ENCODE results near the gene TAF8.
A peak's percentile ranks its signal among the peaks of the same experiment; 100 is the strongest.

The TAF8 gene

DNA sequence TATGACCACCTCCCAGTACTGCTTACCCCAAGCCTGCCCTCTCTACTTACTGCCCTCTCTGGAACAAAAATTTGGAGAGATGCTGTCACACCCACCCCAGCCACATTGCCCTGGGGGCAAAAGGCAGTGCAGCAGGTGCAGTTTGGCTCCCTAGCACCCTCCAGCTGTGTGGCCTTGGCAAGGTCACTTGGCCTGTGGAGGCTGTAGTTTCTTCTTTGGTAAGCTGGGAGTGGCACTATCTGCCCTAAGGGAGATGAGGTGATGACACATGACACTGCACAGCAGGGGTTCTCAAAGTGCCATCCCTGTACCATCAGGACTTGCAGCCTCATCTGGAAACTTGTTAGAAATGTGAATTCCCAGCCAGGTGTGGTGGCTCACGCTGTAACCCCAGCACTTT is 44.8 kb downstream of the TAF8 start:
- DNase-seq (ENCODE audit: low read depth in 3 of 3, low spot score in 1 of 3): no peak

GRCh38 chr6:42095776-42096541 is 45.6 kb downstream of the TAF8 start:
- no peak for DNase-seq (ENCODE audit: low read depth in 3 of 3, low spot score in 1 of 3)

DNA sequence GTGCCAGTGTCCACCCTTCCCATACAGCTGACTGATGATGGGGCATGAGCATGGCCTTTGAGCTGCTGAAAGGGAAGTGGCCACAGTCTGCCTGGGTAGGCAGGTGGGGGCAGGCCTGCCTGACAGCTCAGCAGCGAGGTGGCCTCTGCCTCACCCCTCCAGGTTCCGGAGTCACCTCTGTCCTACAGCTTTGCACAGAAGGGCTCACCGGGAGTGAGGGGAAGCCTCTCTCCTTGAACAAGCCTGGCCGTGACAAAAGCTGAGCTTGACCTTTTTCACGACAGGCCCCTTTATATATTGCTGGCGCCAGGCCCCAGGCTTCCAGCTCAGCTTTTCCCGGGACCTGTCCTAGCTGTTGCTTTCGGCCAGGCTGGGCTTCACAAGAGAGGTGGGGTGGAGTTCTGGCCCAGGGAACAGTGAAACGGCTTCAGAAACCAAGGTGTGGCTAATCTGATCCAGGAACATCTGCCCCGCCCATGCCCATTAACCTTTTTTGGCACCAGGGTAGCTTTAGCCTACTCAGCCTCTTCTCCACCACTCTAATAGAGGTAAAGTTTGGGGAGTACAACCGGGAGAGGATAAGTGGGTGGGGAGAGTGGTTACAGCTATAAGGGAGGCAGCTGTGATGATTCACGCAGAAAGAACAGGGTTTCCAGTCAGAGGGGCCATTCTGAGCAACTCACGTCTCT is 49.2 kb downstream of the TAF8 start:
- no peak for DNase-seq (ENCODE audit: low read depth in 3 of 3, low spot score in 1 of 3)

- DNase-seq (ENCODE audit: low read depth in 3 of 3, low spot score in 1 of 3): no peak
Measured at GRCh38 chr6:42100029-42100901, 49.9 kb downstream of the TAF8 start.

DNA sequence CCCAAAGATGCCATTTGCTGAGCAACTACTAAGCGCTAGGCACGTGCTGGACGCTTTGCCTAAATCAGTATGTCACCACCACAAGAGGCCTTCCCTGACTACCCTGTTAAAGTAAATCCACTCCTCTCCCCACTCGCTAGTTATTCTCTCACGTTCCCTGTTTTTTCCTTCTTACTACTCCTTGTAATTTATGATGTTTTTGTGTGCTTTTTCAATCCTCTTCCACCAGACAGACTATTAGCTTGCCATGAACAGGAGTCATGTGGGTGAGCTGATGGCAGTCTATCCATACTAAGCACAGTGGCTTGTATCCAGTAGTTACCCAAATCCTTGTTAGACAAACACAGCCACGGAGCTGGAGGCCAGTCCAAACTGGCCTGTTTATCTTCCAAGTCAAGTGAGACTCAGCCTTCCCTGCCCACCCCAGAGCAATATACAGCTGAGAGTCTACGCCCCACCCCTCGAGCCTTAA is 50.9 kb downstream of the TAF8 start:
- no peak for DNase-seq (ENCODE audit: low read depth in 3 of 3, low spot score in 1 of 3)

- DNase-seq (ENCODE audit: low read depth in 3 of 3, low spot score in 1 of 3): no peak
Measured at GRCh38 chr6:42103216-42103615, 52.9 kb downstream of the TAF8 start.

- no peak for DNase-seq (ENCODE audit: low read depth in 3 of 3, low spot score in 1 of 3)
Measured at GRCh38 chr6:42103753-42104094, 53.4 kb downstream of the TAF8 start.

DNA sequence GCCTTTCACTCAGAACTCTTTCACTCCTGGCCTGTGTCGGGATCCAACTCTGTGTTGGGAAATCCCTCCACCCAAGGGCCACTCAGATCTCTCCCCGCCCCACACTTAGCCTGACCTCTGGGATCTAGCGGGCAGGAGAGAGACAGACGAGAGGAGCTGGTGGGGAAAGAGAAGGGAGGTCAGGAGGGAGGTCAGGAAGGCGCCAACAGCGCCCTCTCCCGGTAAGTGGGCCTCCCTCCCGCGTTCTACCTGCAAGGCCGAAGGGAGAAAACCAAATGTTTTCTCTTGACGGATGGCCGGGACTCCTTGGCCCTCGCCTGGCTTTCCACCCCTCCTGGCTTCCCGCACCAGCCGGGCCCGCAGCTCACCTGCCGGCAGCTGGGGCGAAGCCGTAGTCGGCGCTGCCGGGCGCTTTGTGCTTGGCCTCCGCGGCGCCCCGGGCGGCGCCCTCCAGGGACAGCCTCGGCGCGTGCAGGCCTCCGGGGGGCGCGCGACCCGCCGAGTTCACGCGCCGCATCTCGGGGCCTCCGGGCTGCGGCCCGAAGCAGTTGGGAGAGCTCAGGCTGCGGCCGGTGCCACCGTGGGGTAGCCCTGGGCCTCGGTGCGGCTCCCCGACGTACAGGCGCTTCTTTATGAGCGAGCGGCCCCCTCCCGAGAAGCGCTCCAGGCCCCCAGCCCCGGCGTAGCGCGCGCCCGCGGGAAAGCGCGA is 53.9 kb downstream of the TAF8 start:
- DNase-seq (ENCODE audit: low read depth in 3 of 3, low spot score in 1 of 3): peak; percentile 13 to 69 (median 38)

- DNase-seq (ENCODE audit: low read depth in 3 of 3, low spot score in 1 of 3): no peak
Measured at GRCh38 chr6:42104804-42105125, 54.4 kb downstream of the TAF8 start.

GRCh38 chr6:42105156-42105648 is 54.9 kb downstream of the TAF8 start:
- no peak for DNase-seq (ENCODE audit: low read depth in 3 of 3, low spot score in 1 of 3)

GRCh38 chr6:42105709-42106108 is 55.4 kb downstream of the TAF8 start:
- DNase-seq (ENCODE audit: low read depth in 3 of 3, low spot score in 1 of 3): no peak

DNA sequence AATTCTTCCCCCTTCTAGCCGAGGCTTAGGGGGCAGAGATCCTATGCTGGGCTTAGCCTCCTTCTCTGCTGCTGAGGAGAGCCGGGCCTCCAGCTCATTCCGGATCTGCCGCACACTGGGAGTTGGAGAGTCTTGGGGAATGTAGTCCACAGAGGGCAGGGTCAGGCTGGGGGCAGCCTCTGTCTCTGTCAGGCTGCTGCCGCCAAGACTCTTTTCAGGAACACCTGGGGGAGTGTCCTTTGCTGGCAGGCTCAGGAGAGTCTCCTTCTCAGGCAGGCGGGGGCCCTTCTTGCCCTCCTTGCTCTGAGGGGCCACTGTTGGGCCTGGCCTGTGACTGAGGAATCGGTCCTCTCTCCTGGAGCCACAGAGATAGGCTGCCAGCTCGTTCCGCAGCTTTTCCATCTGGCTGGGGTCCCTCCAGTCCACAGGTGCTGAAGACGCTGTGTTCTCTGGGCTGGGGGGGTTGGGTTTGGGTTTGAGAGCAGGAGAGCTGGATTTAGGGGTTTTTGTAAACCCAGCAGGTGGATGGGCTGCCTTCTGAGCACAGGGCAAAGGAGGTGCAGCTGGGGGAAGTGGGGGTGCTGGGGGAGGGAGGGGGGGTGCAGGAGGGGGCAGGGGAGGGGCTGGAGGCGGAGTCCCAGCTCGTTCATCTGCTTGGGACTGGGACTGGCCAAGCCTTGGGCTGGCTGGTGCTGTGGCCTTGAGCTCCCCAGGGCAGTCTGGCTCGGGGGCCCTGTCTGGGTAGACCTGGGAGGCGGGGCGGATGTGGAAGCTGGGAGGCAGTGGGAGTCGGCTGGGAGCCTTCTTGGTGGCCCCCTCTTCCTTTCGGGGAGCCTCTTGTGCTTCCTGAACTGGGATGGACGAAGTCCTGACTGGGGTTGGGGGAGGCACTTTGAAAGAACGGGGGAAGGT is 56.0 kb downstream of the TAF8 start:
- DNase-seq (ENCODE audit: low read depth in 3 of 3, low spot score in 1 of 3): no peak

DNA sequence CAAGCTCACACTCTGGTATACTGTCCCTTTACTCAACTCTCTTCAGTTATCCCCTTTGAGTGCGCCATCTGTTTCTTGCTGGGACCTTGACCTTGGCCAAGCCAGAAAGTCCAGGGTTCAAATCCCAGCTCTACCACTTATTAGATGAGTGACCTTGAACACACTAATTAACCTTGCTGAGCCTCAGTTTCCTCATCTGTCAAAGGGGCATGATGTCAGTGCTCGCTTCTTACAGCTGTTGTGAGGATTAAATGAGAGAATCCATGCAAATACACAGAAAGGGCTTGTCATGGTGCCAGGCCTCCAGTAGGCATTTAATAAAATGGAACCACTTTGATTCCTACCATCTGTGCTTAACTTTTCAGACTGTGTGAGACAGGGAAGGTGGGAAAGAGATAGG is 57.7 kb downstream of the TAF8 start:
- DNase-seq (ENCODE audit: low read depth in 3 of 3, low spot score in 1 of 3): no peak

GRCh38 chr6:42110683-42111082 is 60.4 kb downstream of the TAF8 start:
- no peak for DNase-seq (ENCODE audit: low read depth in 3 of 3, low spot score in 1 of 3)

DNA sequence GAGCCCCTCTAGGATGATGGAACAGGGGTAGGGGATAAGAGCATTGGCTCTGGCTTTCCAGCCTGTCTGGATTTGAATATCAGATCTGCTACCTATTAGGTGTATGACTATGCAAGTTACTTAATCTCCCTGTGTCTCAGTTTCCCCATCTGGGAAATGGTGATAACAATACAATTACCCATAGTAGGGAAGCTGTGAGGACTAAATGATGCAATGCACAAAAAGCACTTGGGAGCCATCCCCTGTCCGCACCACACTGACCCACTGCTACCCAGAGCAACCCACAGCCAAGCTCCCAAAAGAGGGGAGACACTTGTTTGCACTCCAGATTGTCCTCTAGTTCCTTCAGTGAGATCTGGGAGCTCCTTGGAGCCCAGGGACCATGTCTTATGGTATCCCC is 62.0 kb downstream of the TAF8 start:
- DNase-seq (ENCODE audit: low read depth in 3 of 3, low spot score in 1 of 3): no peak

DNA sequence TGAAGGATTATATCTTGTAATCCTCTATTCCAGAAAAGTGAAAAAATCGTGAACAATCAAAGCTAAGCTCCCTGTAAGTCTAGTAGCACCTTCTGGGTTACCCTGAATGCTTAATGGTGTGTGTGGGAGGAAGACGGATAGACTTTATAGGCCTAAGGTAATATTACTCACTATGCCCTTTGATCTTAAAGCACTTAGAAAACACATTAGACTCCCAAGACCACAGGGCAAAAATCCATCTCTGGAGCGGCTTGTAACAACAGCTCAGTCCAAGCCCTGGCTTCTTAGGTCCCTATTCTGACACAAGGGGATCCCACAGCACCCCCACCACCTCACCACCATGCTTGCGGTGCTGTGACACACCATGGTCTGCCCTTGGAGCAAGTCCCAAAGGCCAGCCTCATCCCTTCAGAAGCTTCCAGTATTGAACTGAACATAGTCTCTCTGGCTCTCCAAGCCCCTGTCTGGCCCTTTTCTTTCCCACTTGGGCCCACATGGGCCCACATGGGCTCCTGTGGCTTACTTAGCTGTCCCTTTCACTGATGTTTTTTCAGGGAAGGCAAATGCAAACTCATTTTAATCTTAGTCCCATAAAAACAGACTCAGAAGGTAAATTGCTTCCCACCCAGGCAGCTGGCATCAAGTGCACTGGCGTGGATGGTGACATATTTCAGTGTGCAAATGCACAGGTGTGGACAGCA is 63.8 kb downstream of the TAF8 start:
- no peak for DNase-seq (ENCODE audit: low read depth in 3 of 3, low spot score in 1 of 3)

GRCh38 chr6:42117843-42118161 is 67.5 kb downstream of the TAF8 start:
- no peak for DNase-seq (ENCODE audit: low read depth in 3 of 3, low spot score in 1 of 3)

DNA sequence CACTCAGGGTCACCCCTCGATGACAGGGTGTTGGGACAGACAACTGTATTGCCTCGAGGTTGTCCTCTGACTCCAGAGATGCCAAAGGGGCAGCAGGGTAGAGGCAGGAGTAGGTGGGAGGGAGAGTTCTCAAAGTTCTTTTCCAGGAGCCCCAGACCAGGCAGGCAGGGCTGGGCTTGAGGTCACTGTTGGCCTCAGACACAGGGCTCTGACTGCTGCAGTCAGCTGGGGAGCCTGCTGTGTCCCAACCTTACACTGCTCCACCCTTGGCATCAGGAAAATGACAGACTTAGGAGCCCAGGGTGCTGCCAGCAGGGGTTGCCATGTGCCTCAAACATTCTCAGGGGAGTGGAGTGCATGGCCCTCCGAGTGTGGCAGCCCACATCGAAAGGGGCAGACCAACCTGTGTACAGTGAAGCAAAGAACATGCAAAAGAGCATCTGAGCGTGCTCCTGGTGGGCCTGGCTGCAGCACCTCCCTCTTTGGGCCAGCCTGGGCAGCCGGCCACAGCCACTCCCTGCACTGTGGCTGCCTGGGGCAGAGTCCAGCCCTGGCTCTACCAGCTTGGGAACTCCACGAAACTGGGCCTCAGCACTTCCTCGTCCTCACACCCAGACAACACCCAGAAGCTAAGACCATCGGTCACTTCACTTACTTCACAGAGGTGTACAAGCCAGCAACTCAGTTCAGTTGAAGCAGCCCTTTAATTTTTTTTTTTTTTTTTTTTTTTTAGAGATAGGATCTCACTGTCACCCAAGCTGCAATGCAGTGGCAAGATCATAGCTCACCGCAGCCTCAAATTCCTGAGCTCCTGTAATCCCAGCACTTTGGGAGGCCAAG is 68.1 kb downstream of the TAF8 start:
- DNase-seq (ENCODE audit: low read depth in 3 of 3, low spot score in 1 of 3): no peak

Data from stimulated activated CD4-positive, alpha-beta T cell treated with anti-CD3 and anti-CD28 coated beads, TNF-alpha, amount 100 ng/mL, for 1 hour (primary cell).